Naive B cell (primary cell): ENCODE results near the gene MYEF2. TPM values are rescaled to one million over a fixed set of nuclear protein-coding genes. Genes with fewer than 3 reads are reported as not detected.

Source experiments
- ATAC-seq, 2 donors: fragments of 150-1000 bp; cut with Tn5 transposase; 2 replicates each; pipeline ENCODE4 v1.10.0; 2021; ENCODE audit warnings: low read depth in 2 of 2, mild to moderate bottlenecking in 2 of 2, moderate library complexity in 2 of 2
- DNase-seq: peaks from one replicate; pipeline ENCODE4 v3.0.0; 2022
- H3K27ac Mint-ChIP-seq, 6 donors: one replicate each; pipeline ENCODE4 v1.8.0; 2020 to 2022; ENCODE audit warnings: mild to moderate bottlenecking in 6 of 6, mixed read lengths in 6 of 6, moderate library complexity in 5 of 6, inconsistent platforms in 2 of 6
- H3K27me3 Mint-ChIP-seq, 3 donors: one replicate each; pipeline ENCODE4 v1.8.0; 2021 to 2022; ENCODE audit warnings: mixed read lengths in 3 of 3, mild to moderate bottlenecking in 1 of 3
- H3K36me3 Mint-ChIP-seq, 2 donors: one replicate each; pipeline ENCODE4 v1.8.0; 2020 to 2022; ENCODE audit warnings: mixed read lengths in 2 of 2, inconsistent platforms in 1 of 2, mild to moderate bottlenecking in 1 of 2
- H3K4me1 Mint-ChIP-seq, 3 donors: one replicate each; pipeline ENCODE4 v1.8.0; 2020 to 2022; ENCODE audit warnings: mixed read lengths in 3 of 3, inconsistent platforms in 1 of 3, mild to moderate bottlenecking in 1 of 3, moderate library complexity in 1 of 3
- H3K4me3 Mint-ChIP-seq, 8 donors: one replicate each; pipeline ENCODE4 v1.8.0; 2020 to 2022; ENCODE audit warnings: mild to moderate bottlenecking in 8 of 8, mixed read lengths in 8 of 8, moderate library complexity in 8 of 8, inconsistent platforms in 2 of 8
- H3K9me3 Mint-ChIP-seq, 7 donors: one replicate each; pipeline ENCODE4 v1.8.0; 2020 to 2022; ENCODE audit warnings: mixed read lengths in 7 of 7, mild to moderate bottlenecking in 5 of 7, inconsistent platforms in 2 of 7, moderate library complexity in 1 of 7
- polyA plus RNA-seq, 6 donors: library from polyadenylated mRNA; unstranded; fragments of 300-500 nt; fragmentation: Illumina TruSeq; gene quantifications; one replicate each; pipeline ENCODE4 v1.2.3, GENCODE V29; 2021; ENCODE audit warnings: low read depth in 6 of 6

The MYEF2 gene
- polyA plus RNA-seq, 6 donors from 2014 or later = 1.1 to 6.7 (median 3.6) TPM

DNA sequence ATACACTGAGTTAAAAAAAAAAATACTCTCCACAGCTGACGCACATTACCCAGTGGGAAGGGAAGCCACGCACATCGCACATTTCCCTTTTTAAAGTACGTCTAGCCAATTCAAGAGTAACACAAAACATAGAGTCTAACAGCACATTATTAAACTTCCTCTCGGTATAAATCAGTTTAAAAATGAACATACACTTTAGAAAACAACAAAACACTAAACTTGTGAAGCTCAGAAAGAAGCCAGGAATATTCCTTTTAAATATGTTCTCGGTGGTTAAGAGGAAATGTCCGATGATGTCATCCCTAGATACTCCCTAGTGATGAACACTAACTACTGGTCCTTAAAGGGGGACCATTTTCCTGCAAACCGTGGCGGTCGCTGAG lies 721 bp downstream of the MYEF2 start:
- H3K36me3 Mint-ChIP-seq = peaks cover 0 to 17% of the 10 kb centered on the region in 2 donors
- peak overlapping the region; percentile 87 to 98 (median 93) for H3K27ac Mint-ChIP-seq
- DNase-seq (peak; percentile 32), ATAC-seq (peak; percentile 62 to 64)
- peaks cover 0 to 12% (median 5%) of the 10 kb centered on the region in 7 donors for H3K9me3 Mint-ChIP-seq
- H3K4me3 Mint-ChIP-seq = peak overlapping the region; percentile 85 to 96 (median 92)
- peaks cover 4 to 14% (median 10%) of the 10 kb centered on the region in 3 donors for H3K27me3 Mint-ChIP-seq
- H3K4me1 Mint-ChIP-seq = peaks cover 13 to 27% (median 14%) of the 10 kb centered on the region in 3 donors

DNA sequence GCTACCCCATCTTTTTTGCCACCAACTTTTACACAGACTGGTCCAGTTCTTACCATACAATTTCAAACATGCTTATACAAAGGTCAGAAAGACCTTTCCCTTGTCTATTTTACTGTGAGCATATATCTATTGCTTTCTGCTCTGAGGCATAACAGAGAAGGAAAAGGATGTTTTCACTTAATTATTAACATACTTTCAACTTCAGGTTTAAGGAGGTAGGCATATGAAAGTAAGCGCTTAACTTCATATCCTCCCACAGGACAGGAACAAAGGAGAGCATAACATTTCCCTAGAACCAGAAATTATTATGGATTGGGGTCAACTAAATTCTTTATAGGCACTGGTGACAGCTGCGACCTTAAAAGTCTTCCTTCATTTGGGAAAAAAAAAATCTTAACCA lies 1.1 kb downstream of the MYEF2 start:
- DNase-seq (no peak), ATAC-seq (no peak)
- H3K4me3 Mint-ChIP-seq = peak overlapping the region; percentile 85 to 96 (median 92)
- peaks cover 0 to 14% (median 5%) of the 10 kb centered on the region in 7 donors for H3K9me3 Mint-ChIP-seq
- H3K4me1 Mint-ChIP-seq = peaks cover 13 to 27% (median 14%) of the 10 kb centered on the region in 3 donors
- H3K27me3 Mint-ChIP-seq = peaks cover 2 to 10% (median 6%) of the 10 kb centered on the region in 3 donors
- H3K27ac Mint-ChIP-seq = peak overlapping the region in 5 of 6 donors; percentile 89 to 98 (median 95)
- H3K36me3 Mint-ChIP-seq = peaks cover 0 to 17% of the 10 kb centered on the region in 2 donors

DNA sequence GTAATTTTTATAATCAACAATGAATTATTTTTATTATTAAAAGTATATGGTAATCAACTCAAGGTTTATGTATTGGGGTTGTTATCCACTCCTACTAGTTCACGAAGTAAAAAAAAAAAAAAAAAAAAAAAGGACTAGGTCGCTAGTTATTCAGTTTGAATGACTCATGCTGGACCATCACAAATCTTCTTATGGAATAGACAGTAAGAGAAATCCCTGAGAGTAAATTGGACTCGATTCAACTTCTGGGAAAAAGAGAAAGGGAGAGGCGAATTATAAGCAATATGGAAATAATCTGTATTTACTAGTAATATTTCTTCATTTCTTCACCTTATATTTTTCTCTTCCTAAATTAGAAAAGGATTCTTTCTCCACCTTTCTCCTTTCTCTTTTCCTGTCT lies 2.0 kb downstream of the MYEF2 start:
- ATAC-seq (no peak), DNase-seq (no peak)
- no peak overlapping the region for H3K27ac Mint-ChIP-seq
- peaks cover 13 to 27% (median 14%) of the 10 kb centered on the region in 3 donors for H3K4me1 Mint-ChIP-seq
- peak overlapping the region in 3 of 8 donors; percentile 26 to 85 (median 62) for H3K4me3 Mint-ChIP-seq
- H3K9me3 Mint-ChIP-seq = peaks cover 0 to 18% (median 5%) of the 10 kb centered on the region in 7 donors
- H3K36me3 Mint-ChIP-seq = peaks cover 0 to 17% of the 10 kb centered on the region in 2 donors
- peaks cover 0 to 4% (median 3%) of the 10 kb centered on the region in 3 donors for H3K27me3 Mint-ChIP-seq

DNA sequence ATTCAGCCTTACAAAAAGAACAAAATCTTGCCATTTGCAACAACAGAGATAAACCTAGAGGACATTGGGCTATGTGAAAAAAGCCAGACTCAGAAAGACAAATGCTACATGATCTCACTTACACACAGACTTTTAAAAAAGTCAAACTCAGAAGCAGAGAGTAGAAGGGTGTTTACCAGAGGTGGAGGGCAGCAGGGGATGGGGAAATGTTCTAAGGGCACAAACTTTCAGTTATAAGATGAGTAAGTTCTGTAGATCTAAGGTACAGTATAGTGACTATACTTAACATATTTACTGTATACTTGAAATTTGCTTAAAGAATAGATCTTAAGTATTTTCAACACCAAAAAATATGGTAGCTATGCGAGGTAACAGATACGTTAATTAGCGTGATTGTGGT lies 3.0 kb downstream of the MYEF2 start:
- DNase-seq (no peak), ATAC-seq (no peak)
- H3K4me1 Mint-ChIP-seq = peaks cover 13 to 27% (median 14%) of the 10 kb centered on the region in 3 donors
- peaks cover 0 to 18% (median 5%) of the 10 kb centered on the region in 7 donors for H3K9me3 Mint-ChIP-seq
- H3K4me3 Mint-ChIP-seq = peak overlapping the region in 1 of 8 donors; percentile 18
- peaks cover 0 to 4% (median 0%) of the 10 kb centered on the region in 3 donors for H3K27me3 Mint-ChIP-seq
- H3K27ac Mint-ChIP-seq = no peak overlapping the region
- peaks cover 0 to 17% of the 10 kb centered on the region in 2 donors for H3K36me3 Mint-ChIP-seq

DNA sequence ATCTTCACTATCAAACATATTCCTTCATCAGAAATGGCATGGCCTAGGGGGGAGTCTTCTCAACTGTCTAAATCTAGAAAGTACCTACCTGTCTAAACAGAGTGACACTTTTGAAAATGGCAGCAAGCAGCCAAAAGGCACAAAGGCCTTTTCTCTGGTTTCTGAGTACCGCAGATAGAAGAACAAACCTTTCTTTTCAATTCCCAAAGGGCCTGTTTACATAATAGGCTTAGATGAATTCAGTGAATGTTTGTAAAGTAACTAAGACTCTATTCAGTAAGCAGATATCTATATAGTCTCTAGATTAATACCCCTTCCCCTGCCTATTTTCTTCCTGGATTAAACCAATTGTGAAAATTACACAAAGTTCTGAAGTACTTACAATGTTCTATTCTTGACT lies 7.1 kb downstream of the MYEF2 start:
- Mint-ChIP-seq H3K27ac (no peak overlapping the region), H3K36me3 (peaks cover 0 to 17% of the 10 kb centered on the region in 2 donors), H3K4me1 (peaks cover 3 to 15% (median 4%) of the 10 kb centered on the region in 3 donors), H3K27me3 (no peaks in the 10 kb centered on the region), H3K9me3 (peaks cover 0 to 18% (median 5%) of the 10 kb centered on the region in 7 donors), H3K4me3 (no peak overlapping the region)
- ATAC-seq = no peak
- no peak for DNase-seq

DNA sequence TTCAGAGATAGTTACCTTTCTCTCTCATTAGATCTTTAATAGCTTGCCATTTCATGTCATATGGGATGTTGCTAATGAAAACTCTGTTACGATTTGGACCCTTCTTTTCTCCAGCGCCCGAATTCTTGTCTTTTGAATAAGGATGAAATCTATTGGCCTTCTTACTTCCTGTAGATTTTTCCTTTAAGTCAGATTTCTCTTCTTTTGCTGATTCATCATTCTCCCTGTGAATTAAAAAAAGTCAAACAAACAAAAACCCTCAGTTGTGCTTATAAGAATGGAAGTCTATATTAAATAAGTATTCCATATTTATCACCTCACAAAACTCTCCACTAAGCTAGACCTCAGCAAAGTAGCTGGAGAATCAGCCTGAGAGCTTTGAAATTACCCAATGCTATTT lies 9.5 kb downstream of the MYEF2 start:
- H3K36me3 Mint-ChIP-seq = peaks cover 0 to 9% of the 10 kb centered on the region in 2 donors
- no peak overlapping the region for H3K4me3 Mint-ChIP-seq
- ATAC-seq = no peak
- peaks cover 0 to 17% (median 4%) of the 10 kb centered on the region in 7 donors for H3K9me3 Mint-ChIP-seq
- H3K4me1 Mint-ChIP-seq = peaks cover 0 to 8% (median 3%) of the 10 kb centered on the region in 3 donors
- no peak for DNase-seq
- H3K27ac Mint-ChIP-seq = no peak overlapping the region
- no peaks in the 10 kb centered on the region for H3K27me3 Mint-ChIP-seq

DNA sequence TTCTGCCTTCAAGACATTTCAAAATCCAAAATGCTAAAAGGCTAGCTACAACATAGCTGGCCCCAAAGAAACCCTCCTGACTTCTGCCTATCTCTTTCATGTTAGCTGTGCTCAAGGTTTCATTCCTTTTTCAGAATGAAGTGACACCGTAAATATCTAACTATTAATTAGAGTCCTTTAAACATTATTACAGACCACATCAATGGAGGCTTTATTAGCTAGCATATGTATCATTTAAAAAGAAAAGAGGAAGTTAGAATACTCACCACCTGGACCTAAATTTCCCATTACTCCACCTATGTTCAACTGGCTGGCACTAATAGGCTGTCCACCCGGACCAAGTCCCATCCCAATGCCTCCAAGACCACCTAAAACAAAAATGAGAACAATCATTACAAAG lies 24.6 kb downstream of the MYEF2 start:
- H3K4me1 Mint-ChIP-seq = no peaks in the 10 kb centered on the region

DNA sequence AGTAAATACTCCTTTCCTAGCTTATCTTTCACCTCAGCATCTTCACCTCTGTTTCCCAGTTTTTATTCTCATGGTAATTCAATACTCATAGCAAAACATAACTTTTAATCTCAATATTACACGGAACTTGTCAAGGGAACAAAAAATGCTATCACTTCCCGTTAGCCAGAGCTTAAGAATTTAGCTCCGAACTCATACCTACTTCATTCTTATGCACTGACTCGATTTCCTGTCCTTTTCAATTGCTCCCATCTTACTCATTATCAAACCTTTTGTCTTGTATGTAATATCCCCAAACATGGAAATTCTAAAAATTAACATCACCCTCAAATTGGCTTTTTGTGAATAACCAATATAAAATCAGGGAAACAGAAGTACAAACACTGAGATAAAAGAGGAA lies 28.2 kb downstream of the MYEF2 start:
- no peak for DNase-seq
- Mint-ChIP-seq H3K27ac (no peak overlapping the region), H3K9me3 (no peaks in the 10 kb centered on the region), H3K36me3 (peaks cover 0 to 15% of the 10 kb centered on the region in 2 donors), H3K27me3 (no peaks in the 10 kb centered on the region), H3K4me1 (peaks cover 0 to 2% (median 0%) of the 10 kb centered on the region in 3 donors), H3K4me3 (no peak overlapping the region)
- no peak for ATAC-seq

More for the DNA sequence above, 24.6 kb downstream of the MYEF2 start:
- Mint-ChIP-seq H3K36me3 (peaks cover 0 to 15% of the 10 kb centered on the region in 2 donors), H3K4me3 (no peak overlapping the region), H3K27ac (no peak overlapping the region), H3K9me3 (no peaks in the 10 kb centered on the region), H3K27me3 (no peaks in the 10 kb centered on the region)
- no peak for DNase-seq
- no peak for ATAC-seq

DNA sequence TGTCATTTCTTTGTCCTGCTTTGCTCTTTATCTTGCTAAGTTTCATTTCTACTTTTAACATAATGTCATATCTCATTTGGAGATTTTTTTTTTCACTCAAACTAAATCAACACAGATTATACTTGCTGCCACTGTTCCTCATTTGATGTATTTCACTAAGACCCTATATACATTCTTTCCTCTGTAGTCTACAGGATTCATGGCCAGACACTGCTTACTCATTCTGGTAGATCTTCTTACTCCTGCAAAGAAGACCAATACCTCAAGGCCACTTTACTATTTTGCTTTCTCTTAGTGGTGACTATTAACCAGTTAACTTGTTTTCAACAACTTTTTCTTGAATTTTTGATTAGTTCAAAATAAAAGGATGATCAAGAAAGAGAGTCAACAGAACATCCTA lies 30.7 kb downstream of the MYEF2 start:
- ATAC-seq (no peak), DNase-seq (no peak)
- Mint-ChIP-seq H3K27me3 (no peaks in the 10 kb centered on the region), H3K4me3 (no peak overlapping the region), H3K4me1 (peaks cover 0 to 3% (median 0%) of the 10 kb centered on the region in 3 donors), H3K9me3 (no peaks in the 10 kb centered on the region), H3K27ac (no peak overlapping the region), H3K36me3 (peaks cover 0 to 15% of the 10 kb centered on the region in 2 donors)

DNA sequence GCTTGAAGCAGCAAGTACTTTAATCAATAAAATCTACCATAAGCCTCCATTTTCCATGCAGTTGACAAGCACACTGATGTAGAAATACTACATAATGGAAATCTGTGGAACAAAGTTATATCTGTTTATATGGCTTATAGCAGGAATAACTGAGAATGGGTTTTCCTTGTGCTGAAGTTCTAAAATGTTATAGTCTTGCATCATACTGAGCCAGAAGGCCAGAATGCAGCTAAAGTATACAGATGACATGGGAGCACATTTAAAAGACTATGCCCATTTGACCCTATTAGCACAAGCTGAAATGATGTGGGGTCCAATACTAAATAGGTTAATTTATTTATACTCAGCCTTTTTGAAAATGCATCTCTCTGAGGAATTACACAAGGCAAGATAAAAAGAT lies 32.2 kb downstream of the MYEF2 start:
- H3K9me3 Mint-ChIP-seq = no peaks in the 10 kb centered on the region
- H3K4me1 Mint-ChIP-seq = peaks cover 0 to 3% (median 0%) of the 10 kb centered on the region in 3 donors
- H3K27me3 Mint-ChIP-seq = no peaks in the 10 kb centered on the region
- H3K4me3 Mint-ChIP-seq = no peak overlapping the region
- DNase-seq (no peak), ATAC-seq (no peak)
- H3K27ac Mint-ChIP-seq = no peak overlapping the region
- peaks cover 0 to 6% of the 10 kb centered on the region in 2 donors for H3K36me3 Mint-ChIP-seq

DNA sequence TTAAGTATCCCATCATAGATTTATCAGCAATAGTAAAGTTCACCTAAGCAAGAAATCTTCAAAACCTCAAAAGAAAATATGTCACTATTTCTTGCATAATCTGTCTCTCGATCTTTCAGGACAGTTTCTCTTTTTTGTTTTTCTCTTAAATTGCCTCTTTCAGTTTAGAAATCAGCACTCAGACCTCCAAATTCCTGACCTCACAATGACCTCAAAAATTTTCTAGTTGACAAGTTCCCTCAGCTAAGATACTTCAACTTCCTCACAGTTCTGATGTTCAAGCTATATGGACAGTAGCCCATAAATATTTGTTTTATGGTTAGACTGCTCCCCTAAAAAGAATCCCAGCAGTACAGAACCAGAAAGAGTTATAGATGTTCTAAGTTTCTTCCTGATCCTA lies 33.2 kb downstream of the MYEF2 start:
- no peak for ATAC-seq
- no peaks in the 10 kb centered on the region for H3K27me3 Mint-ChIP-seq

DNA sequence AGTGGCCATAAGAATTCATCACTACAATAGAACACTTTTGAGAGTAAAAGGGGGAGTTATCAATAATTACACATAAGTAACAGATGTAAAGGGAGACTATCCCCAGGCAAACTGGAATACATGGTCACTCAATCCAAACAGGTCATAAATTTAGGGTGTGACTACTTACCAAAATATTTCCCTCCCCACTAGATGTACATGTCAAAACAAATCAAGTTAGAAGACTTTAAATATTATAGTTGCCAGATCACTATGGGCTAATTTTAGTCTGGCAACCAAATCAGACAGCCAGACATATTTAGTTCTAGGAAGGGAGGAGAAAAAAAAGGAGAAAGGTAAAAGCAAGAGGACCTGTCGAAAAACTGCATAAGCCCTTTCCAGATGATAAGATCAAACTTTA lies 34.2 kb downstream of the MYEF2 start:
- Mint-ChIP-seq H3K9me3 (no peaks in the 10 kb centered on the region), H3K27ac (no peak overlapping the region), H3K27me3 (no peaks in the 10 kb centered on the region), H3K4me1 (peaks cover 0 to 3% (median 0%) of the 10 kb centered on the region in 3 donors), H3K4me3 (no peak overlapping the region), H3K36me3 (peaks cover 0 to 6% of the 10 kb centered on the region in 2 donors)
- ATAC-seq (no peak), DNase-seq (no peak)

More for the DNA sequence above, 33.2 kb downstream of the MYEF2 start:
- H3K4me3 Mint-ChIP-seq = no peak overlapping the region
- peak overlapping the region in 1 of 6 donors; percentile 2 for H3K27ac Mint-ChIP-seq
- H3K9me3 Mint-ChIP-seq = no peaks in the 10 kb centered on the region
- no peak for DNase-seq
- peaks cover 0 to 6% of the 10 kb centered on the region in 2 donors for H3K36me3 Mint-ChIP-seq
- peaks cover 0 to 3% (median 0%) of the 10 kb centered on the region in 3 donors for H3K4me1 Mint-ChIP-seq

DNA sequence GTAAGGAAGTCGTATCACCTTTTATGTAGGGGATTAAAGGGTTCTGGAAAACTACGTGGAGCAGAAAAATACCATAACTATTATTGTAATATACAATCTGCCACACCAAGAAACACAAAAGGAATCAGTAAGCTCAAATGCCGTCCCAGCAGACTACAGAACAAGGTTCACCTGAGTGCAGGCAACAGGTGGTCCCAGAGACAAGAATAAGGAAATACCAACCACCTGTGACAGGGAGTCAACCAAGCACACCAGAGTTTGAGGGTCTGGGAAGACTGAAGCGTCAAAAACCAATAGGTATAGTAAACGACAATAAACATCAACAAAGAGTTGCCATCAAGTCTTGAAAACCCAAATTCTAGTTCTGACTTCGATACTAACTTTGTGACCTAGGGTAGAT lies 45.2 kb downstream of the MYEF2 start:
- Mint-ChIP-seq H3K27ac (no peak overlapping the region), H3K4me1 (peaks cover 0 to 1% (median 0%) of the 10 kb centered on the region in 3 donors), H3K9me3 (peaks cover 0 to 4% (median 0%) of the 10 kb centered on the region in 7 donors), H3K36me3 (no peaks in the 10 kb centered on the region), H3K27me3 (no peaks in the 10 kb centered on the region), H3K4me3 (no peak overlapping the region)
- ATAC-seq (no peak), DNase-seq (no peak)

DNA sequence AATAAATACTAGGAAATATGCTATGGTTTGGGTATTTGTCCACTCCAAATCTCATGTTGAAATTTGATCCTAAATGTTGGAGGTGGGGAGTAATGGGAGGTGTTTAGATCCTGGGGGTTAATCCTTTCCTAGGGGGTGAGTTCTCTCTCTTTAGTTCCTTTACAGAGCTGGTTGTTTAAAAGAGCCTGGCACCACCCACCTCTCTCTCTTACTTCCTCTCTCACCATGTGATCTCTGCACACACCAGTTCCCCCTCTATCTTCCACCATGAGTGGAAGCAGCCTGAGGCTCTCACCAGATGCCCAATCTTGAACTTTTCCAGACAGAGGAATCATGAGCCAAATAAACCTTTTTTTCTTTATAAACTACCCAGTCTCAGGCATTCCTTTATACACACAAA lies 46.8 kb downstream of the MYEF2 start:
- no peaks in the 10 kb centered on the region for H3K36me3 Mint-ChIP-seq
- ATAC-seq (no peak), DNase-seq (no peak)
- H3K27me3 Mint-ChIP-seq = peaks cover 0 to 4% (median 0%) of the 10 kb centered on the region in 3 donors
- peak overlapping the region in 1 of 6 donors; percentile 30 for H3K27ac Mint-ChIP-seq
- H3K9me3 Mint-ChIP-seq = peaks cover 0 to 4% (median 0%) of the 10 kb centered on the region in 7 donors
- H3K4me3 Mint-ChIP-seq = no peak overlapping the region
- peaks cover 0 to 1% (median 0%) of the 10 kb centered on the region in 3 donors for H3K4me1 Mint-ChIP-seq
